AG04450 (cell line): ENCODE results near the gene BBS2. TPM values are rescaled to one million over a fixed set of nuclear protein-coding genes. Genes with fewer than 3 reads are reported as not detected.

Source experiments
- CTCF ChIA-PET: fragments of 300-600, 350-600 bp; formaldehyde crosslinking; extraction: SDS; loops from one replicate; lab custom pipeline; 2022; ENCODE audit warnings: antibody characterized with exemption, inconsistent platforms; lab: Charles Lee
- POLR2A ChIA-PET: fragments of 350-600 bp; formaldehyde crosslinking; extraction: SDS; loops from one replicate; lab custom pipeline; 2021; ENCODE audit warnings: antibody characterized with exemption, inconsistent platforms; lab: Yijun Ruan, JAX
- DNase-seq: peaks from one replicate; pipeline ENCODE4 v3.0.0-alpha.2; 2011; ENCODE audit warnings: low read depth, low spot score
- H3K27ac ChIP-seq: one replicate; pipeline ENCODE4 v1.5.1; 2012; ENCODE audit warnings: low read depth, low read length, control low read depth
- H3K27me3 ChIP-seq: one replicate; pipeline ENCODE4 v1.6.0; 2012; ENCODE audit warnings: low read length; ENCODE audit not compliant: control insufficient read depth, insufficient read depth
- H3K4me3 ChIP-seq: 2 replicates; pipeline ENCODE4 v1.5.1; 2011; ENCODE audit warnings: mild to moderate bottlenecking, low read depth, low read length, control low read depth
- H3K9me3 ChIP-seq: 2 replicates; pipeline ENCODE4 v1.5.1; 2012; ENCODE audit warnings: low read length; ENCODE audit not compliant: control insufficient read depth, insufficient read depth
- CTCF ChIP-seq: IDR thresholded peaks from 2 replicates; pipeline ENCODE4 v1.5.1; 2011; ENCODE audit warnings: low read depth, low read length, control low read depth, inconsistent platforms
- polyA plus RNA-seq: library from polyadenylated mRNA; depleted of rRNA; stranded (reverse); fragments of >200 nt; gene quantifications from 2 replicates; pipeline ENCODE4 v1.2.3, GENCODE V29; 2011; rRNA removed

Gene BBS2
- polyA plus RNA-seq, 1 experiment, result 53.6 TPM

GRCh38 chr16:56448005-56448404 is 71.8 kb downstream of the BBS2 start:
- POLR2A ChIA-PET, result no interaction called here
- Histone ChIP-seq H3K27ac (no peak overlapping the region), H3K4me3 (no peak overlapping the region), H3K27me3 (no peaks in the 10 kb centered on the region), H3K9me3 (no peaks in the 10 kb centered on the region; the same call in 1 of the 2 replicates)
- TF ChIP-seq CTCF, result no peak
- CTCF ChIA-PET, result interaction anchor here (1.8 kb wide), 1 partner anchor 254 kb away, joined by 4 read pairs; no protein-coding TSS in a partner anchor
- DNase-seq, result no peak

GRCh38 chr16:56447286-56447685 is 72.5 kb downstream of the BBS2 start:
- CTCF ChIA-PET, result no interaction called here
- TF ChIP-seq CTCF, result no peak
- POLR2A ChIA-PET, result interaction anchor here (0.5 kb wide), 1 partner anchor 16 kb away, joined by 3 read pairs; no protein-coding TSS in a partner anchor

GRCh38 chr16:56438038-56438437 is 81.8 kb downstream of the BBS2 start:
- Histone ChIP-seq H3K4me3 (no peak overlapping the region), H3K27me3 (no peaks in the 10 kb centered on the region), H3K27ac (no peak overlapping the region), H3K9me3 (no peaks in the 10 kb centered on the region)
- no peak for DNase-seq
- no peak for TF ChIP-seq CTCF
- CTCF ChIA-PET, result interaction anchor here (1.0 kb wide), 1 partner anchor 119 kb away, joined by 3 read pairs; no protein-coding TSS in a partner anchor
- POLR2A ChIA-PET, result interaction anchor here (0.7 to 1.4 kb wide), 2 partner anchors 13 to 38 kb away, joined by 3 read pairs; partner anchors contain the start of genes NUDT21 and OGFOD1

More at GRCh38 chr16:56447286-56447685, 72.5 kb downstream of the BBS2 start:
- Histone ChIP-seq H3K27me3 (no peaks in the 10 kb centered on the region), H3K9me3 (no peaks in the 10 kb centered on the region; the same call in 1 of the 2 replicates), H3K4me3 (no peak overlapping the region), H3K27ac (no peak overlapping the region)
- no peak for DNase-seq

GRCh38 chr16:56436258-56436657 is 83.6 kb downstream of the BBS2 start:
- H3K4me3 ChIP-seq, result no peak overlapping the region
- POLR2A ChIA-PET, result no interaction called here
- DNase-seq, result no peak
- no peaks in the 10 kb centered on the region for H3K27me3 ChIP-seq
- H3K9me3 ChIP-seq, result no peaks in the 10 kb centered on the region
- CTCF ChIA-PET, result no interaction called here
- no peak overlapping the region for H3K27ac ChIP-seq
- TF ChIP-seq CTCF, result no peak

Other genes starting within 250 kb of the BBS2 start
- 77.9 and 80.4 TPM in 2 replicates for gene AMFR, start 94.5 kb downstream of the BBS2 start, polyA plus RNA-seq
- 111 and 124 TPM in 2 replicates for gene NUDT21, start 68.7 kb downstream of the BBS2 start, polyA plus RNA-seq
- gene OGFOD1, start 68.5 kb downstream of the BBS2 start, polyA plus RNA-seq, result 65.5 and 89.0 TPM in 2 replicates
- gene MT4, start 45.0 kb upstream of the BBS2 start, polyA plus RNA-seq, result not detected in 2 replicates
- gene MT3, start 69.5 kb upstream of the BBS2 start, polyA plus RNA-seq, result not detected in 2 replicates
- 82.6 and 146 TPM in 2 replicates for gene MT2A, start 88.6 kb upstream of the BBS2 start, polyA plus RNA-seq
- gene MT1E, start 105.8 kb upstream of the BBS2 start, polyA plus RNA-seq, result 153 and 250 TPM in 2 replicates
- gene MT1M, start 112.6 kb upstream of the BBS2 start, polyA plus RNA-seq, result 0.10 and 0.38 TPM in 2 replicates
- 0.66 TPM in 1 of 2 replicates, not detected in the other for gene MT1A, start 118.6 kb upstream of the BBS2 start, polyA plus RNA-seq
- not detected in 2 replicates for gene MT1B, start 131.9 kb upstream of the BBS2 start, polyA plus RNA-seq
- gene MT1F, start 137.9 kb upstream of the BBS2 start, polyA plus RNA-seq, result 0.21 and 0.35 TPM in 2 replicates
- not detected in 2 replicates for gene MT1G, start 148.0 kb upstream of the BBS2 start, polyA plus RNA-seq
- gene MT1H, start 149.8 kb upstream of the BBS2 start, polyA plus RNA-seq, result not detected in 2 replicates
- 19.5 and 30.1 TPM in 2 replicates for gene MT1X, start 162.4 kb upstream of the BBS2 start, polyA plus RNA-seq
- gene NUP93, start 210.1 kb upstream of the BBS2 start, polyA plus RNA-seq, result 46.4 and 51.1 TPM in 2 replicates